Measurements from ENCODE around the gene MORC2. TPM values are rescaled to one million over a fixed set of nuclear protein-coding genes. Genes with fewer than 3 reads are reported as not detected.

MORC2 gene
- total and polyA plus RNA-seq, 2 of the 13 experiments (the other 11 are each of a cell fraction or from before 2014, with no cell fraction given): 11.9 to 18.3 TPM

- TF ChIP-seq, protein P1, sequence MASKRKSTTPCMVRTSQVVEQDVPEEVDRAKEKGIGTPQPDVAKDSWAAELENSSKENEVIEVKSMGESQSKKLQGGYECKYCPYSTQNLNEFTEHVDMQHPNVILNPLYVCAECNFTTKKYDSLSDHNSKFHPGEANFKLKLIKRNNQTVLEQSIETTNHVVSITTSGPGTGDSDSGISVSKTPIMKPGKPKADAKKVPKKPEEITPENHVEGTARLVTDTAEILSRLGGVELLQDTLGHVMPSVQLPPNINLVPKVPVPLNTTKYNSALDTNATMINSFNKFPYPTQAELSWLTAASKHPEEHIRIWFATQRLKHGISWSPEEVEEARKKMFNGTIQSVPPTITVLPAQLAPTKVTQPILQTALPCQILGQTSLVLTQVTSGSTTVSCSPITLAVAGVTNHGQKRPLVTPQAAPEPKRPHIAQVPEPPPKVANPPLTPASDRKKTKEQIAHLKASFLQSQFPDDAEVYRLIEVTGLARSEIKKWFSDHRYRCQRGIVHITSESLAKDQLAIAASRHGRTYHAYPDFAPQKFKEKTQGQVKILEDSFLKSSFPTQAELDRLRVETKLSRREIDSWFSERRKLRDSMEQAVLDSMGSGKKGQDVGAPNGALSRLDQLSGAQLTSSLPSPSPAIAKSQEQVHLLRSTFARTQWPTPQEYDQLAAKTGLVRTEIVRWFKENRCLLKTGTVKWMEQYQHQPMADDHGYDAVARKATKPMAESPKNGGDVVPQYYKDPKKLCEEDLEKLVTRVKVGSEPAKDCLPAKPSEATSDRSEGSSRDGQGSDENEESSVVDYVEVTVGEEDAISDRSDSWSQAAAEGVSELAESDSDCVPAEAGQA (IDR thresholded peaks at IDR 0.05; ENCODE audit: low read depth): no peak
- TF ChIP-seq, protein P1 (CRISPR knock-in tag; IDR thresholded peaks at IDR 0.05; ENCODE audit: borderline replicate concordance): no peak
- TF ChIP-seq RAD51 (IDR thresholded peaks at IDR 0.05; ENCODE audit: borderline replicate concordance) (no peak), ZFP41 (CRISPR knock-in tag; IDR thresholded peaks at IDR 0.05; ENCODE audit: borderline replicate concordance) (no peak)
- TF ChIP-seq, protein P2, sequence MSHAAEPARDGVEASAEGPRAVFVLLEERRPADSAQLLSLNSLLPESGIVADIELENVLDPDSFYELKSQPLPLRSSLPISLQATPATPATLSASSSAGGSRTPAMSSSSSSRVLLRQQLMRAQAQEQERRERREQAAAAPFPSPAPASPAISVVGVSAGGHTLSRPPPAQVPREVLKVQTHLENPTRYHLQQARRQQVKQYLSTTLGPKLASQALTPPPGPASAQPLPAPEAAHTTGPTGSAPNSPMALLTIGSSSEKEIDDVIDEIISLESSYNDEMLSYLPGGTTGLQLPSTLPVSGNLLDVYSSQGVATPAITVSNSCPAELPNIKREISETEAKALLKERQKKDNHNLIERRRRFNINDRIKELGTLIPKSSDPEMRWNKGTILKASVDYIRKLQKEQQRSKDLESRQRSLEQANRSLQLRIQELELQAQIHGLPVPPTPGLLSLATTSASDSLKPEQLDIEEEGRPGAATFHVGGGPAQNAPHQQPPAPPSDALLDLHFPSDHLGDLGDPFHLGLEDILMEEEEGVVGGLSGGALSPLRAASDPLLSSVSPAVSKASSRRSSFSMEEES (CRISPR knock-in tag; IDR thresholded peaks at IDR 0.05): no peak
- TF ChIP-seq, protein P3, sequence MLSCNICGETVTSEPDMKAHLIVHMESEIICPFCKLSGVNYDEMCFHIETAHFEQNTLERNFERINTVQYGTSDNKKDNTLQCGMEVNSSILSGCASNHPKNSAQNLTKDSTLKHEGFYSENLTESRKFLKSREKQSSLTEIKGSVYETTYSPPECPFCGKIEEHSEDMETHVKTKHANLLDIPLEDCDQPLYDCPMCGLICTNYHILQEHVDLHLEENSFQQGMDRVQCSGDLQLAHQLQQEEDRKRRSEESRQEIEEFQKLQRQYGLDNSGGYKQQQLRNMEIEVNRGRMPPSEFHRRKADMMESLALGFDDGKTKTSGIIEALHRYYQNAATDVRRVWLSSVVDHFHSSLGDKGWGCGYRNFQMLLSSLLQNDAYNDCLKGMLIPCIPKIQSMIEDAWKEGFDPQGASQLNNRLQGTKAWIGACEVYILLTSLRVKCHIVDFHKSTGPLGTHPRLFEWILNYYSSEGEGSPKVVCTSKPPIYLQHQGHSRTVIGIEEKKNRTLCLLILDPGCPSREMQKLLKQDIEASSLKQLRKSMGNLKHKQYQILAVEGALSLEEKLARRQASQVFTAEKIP (CRISPR knock-in tag; IDR thresholded peaks at IDR 0.05; ENCODE audit: borderline replicate concordance): no peak
These were observed 34.5 kb downstream of the MORC2 start (continued) for GRCh38 chr22:30934053-30934452.

Data from HepG2 (cell line).